PC-3 (cell line): ENCODE data around the gene MGMT.

Experiments
- EZH2 ChIP-seq: fragments of 300-600 bp; sonication (generic); IDR thresholded peaks from one replicate; pipeline ENCODE4 v1.6.1; 2017; ENCODE audit warnings: antibody characterized with exemption, mild to moderate bottlenecking, low read length; ENCODE audit not compliant: unreplicated experiment
- EZH2phosphoT487 ChIP-seq: fragments of 300-600 bp; sonication (generic); IDR thresholded peaks from 2 replicates; pipeline ENCODE4 v1.6.1; 2018; ENCODE audit warnings: mild to moderate bottlenecking, antibody characterized with exemption, low read length, borderline replicate concordance

DNA sequence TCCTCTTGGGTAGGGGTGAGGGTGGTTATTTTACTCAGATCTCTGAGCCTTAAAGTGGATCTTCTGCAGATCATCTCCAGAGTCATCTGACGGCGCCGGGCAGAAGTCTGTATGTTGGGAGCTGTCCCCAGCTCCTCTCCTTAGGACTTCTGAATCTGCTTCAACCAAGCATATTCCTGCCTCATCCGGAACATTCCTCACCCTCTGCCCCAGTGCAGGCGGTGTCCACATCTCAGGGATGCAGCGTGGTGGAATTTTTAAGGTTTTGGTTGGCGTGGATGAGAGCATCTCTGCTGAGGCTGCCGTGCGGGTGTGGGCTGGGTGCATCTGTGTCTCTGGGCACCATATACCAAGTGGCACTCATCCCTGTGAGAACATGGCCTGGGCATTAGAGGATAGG is 148.3 kb downstream of the MGMT start:
- TF ChIP-seq EZH2phosphoT487 (no peak), EZH2 (no peak)
